ENCODE results near the gene PDCD7.

GRCh38 chr15:65071381-65071811 is 62.2 kb downstream of the PDCD7 start:
- TF ChIP-seq ZBTB7A (IDR thresholded peaks at IDR 0.05; ENCODE audit: low read depth), result no peak
- TF ChIP-seq MAX (IDR thresholded peaks at IDR 0.05), result no peak
- no peak for TF ChIP-seq EP300 (IDR thresholded peaks at IDR 0.05; ENCODE audit: borderline replicate concordance)
- TF ChIP-seq YY1 (IDR thresholded peaks at IDR 0.05; ENCODE audit: low read depth), result no peak
- TF ChIP-seq TAF1 (IDR thresholded peaks at IDR 0.05; ENCODE audit: low read depth), result no peak
